ENCODE measurements around the gene WRAP53. TPM values are rescaled to one million over a fixed set of nuclear protein-coding genes. Genes with fewer than 3 reads are reported as not detected.

Gene WRAP53
- total RNA-seq, 2 donors from 2014 or later = 21.7 to 30.8 TPM

DNA sequence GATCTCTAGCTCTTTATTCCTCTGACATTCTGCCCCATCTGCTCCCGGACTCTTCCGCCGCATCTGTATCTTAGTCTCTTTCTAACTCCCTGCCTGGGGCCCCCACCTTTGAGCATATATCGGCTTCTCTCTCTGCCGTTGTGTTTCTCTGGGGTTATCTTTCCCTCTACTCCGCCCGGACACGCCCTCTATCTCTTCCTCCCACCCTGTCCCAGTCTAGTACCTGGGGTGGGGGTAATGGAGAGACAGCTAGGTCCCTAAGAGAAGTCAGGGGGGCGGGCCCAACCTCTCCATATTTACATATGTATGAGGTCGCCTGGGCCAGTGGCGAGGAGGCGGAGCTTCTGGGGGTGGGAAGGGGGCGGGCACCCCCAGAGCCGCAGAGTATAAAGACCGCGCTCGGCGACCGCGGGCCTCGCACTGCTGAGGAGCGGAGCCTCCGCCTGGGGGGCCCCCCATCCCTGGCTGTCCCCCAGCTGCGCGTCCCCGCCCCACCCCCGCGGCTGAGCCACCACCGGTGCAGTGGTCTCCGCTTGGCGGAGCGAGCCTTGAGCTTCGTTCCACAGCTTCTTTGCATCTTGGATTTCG is 37.7 kb upstream of the WRAP53 start, which contains the start of gene ATP1B2:
Gene ATP1B2, plus strand, starts transcription at position 418 of the 588 bp plus-strand sequence. CDS start 593 bp downstream, outside the sequence.
- H3K36me3 Mint-ChIP-seq (ENCODE audit: low read depth) = no peaks in the 10 kb centered on the region
- peaks cover 50% of the 10 kb centered on the region for H3K27me3 Mint-ChIP-seq (ENCODE audit: insufficient read depth)
- DNase-seq = peak; percentile 98
- no peaks in the 10 kb centered on the region for H3K9me3 ChIP-seq (ENCODE audit: control insufficient read depth, low read length)
- no peaks in the 10 kb centered on the region for H3K36me3 ChIP-seq (ENCODE audit: control insufficient read depth, insufficient read depth, low read length)
- peaks cover 14% of the 10 kb centered on the region for H3K4me1 Mint-ChIP-seq
- H3K27me3 ChIP-seq (ENCODE audit: control insufficient read depth, insufficient read depth, low read length, poor library complexity, severe bottlenecking) = peaks cover 31% of the 10 kb centered on the region
- H3K4me3 ChIP-seq (ENCODE audit: low read length) = peak within 1 kb of the TSS; percentile 80
- H3K4me3 Mint-ChIP-seq = peak within 1 kb of the TSS; percentile 61
- 2 to 4% methylated on average over 17 to 29 of the region's 34 CpGs for WGBS, 2 experiments (ENCODE audit: insufficient coverage in 1 of 2, insufficient read length in 1 of 2)
- H3K9ac ChIP-seq (ENCODE audit: extremely low read depth, low read length, poor library complexity, severe bottlenecking) = peak within 1 kb of the TSS; percentile 44
- H3K4me1 ChIP-seq (ENCODE audit: control insufficient read depth, insufficient read depth, low read length) = no peaks in the 10 kb centered on the region
- TF ChIP-seq, protein P1, sequence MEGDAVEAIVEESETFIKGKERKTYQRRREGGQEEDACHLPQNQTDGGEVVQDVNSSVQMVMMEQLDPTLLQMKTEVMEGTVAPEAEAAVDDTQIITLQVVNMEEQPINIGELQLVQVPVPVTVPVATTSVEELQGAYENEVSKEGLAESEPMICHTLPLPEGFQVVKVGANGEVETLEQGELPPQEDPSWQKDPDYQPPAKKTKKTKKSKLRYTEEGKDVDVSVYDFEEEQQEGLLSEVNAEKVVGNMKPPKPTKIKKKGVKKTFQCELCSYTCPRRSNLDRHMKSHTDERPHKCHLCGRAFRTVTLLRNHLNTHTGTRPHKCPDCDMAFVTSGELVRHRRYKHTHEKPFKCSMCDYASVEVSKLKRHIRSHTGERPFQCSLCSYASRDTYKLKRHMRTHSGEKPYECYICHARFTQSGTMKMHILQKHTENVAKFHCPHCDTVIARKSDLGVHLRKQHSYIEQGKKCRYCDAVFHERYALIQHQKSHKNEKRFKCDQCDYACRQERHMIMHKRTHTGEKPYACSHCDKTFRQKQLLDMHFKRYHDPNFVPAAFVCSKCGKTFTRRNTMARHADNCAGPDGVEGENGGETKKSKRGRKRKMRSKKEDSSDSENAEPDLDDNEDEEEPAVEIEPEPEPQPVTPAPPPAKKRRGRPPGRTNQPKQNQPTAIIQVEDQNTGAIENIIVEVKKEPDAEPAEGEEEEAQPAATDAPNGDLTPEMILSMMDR (conservative IDR thresholded peaks at IDR 0.05) = no peak
- no peaks in the 10 kb centered on the region for H3K9me3 Mint-ChIP-seq
- H3K27ac Mint-ChIP-seq = no peak within 1 kb of the TSS
- no peak within 1 kb of the TSS for H3K27ac ChIP-seq (ENCODE audit: low read depth, low read length)

DNA sequence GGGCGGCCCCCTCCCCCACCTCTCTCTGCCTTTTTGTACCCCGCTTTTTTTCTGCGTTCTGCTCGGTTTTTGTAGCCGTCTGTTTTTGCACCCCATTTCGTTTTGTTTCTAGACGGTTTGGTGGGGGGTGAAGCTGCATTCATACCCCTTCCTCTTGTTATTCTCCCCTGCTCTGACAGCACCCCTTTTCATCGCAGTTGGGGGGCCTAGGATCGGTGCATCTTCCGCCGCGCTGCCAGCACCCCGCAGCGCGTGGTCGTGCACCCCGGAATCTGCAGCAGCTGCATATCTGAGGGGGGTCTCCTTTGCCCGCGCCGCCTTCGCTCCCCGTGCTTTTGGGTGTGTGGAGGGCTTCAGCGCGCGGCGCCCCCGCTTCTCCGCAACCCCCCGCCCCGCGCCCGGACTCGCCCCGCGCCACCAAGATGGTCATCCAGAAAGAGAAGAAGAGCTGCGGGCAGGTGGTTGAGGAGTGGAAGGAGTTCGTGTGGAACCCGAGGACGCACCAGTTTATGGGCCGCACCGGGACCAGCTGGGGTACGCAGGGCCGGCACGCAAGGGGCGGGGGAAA is 37.1 kb upstream of the WRAP53 start:
- Mint-ChIP-seq H3K4me3 (peak overlapping the region; percentile 61), H3K4me1 (peaks cover 14% of the 10 kb centered on the region), H3K9me3 (no peaks in the 10 kb centered on the region), H3K27me3 (ENCODE audit: insufficient read depth) (peaks cover 50% of the 10 kb centered on the region), H3K36me3 (ENCODE audit: low read depth) (no peaks in the 10 kb centered on the region), H3K27ac (no peak overlapping the region)
- Histone ChIP-seq H3K9ac (ENCODE audit: extremely low read depth, low read length, poor library complexity, severe bottlenecking) (peak overlapping the region; percentile 44), H3K36me3 (ENCODE audit: control insufficient read depth, insufficient read depth, low read length) (no peaks in the 10 kb centered on the region), H3K4me1 (ENCODE audit: control insufficient read depth, insufficient read depth, low read length) (no peaks in the 10 kb centered on the region), H3K9me3 (ENCODE audit: control insufficient read depth, low read length) (no peaks in the 10 kb centered on the region), H3K27ac (ENCODE audit: low read depth, low read length) (no peak overlapping the region), H3K4me3 (ENCODE audit: low read length) (peak overlapping the region; percentile 80), H3K27me3 (ENCODE audit: control insufficient read depth, insufficient read depth, low read length, poor library complexity, severe bottlenecking) (peaks cover 31% of the 10 kb centered on the region)
- 1 to 3% methylated on average over 15 to 44 of the region's 45 CpGs for WGBS, 2 experiments (ENCODE audit: insufficient coverage in 1 of 2, insufficient read length in 1 of 2)
- TF ChIP-seq, protein P1 (conservative IDR thresholded peaks at IDR 0.05) = no peak
- no peak for DNase-seq

DNA sequence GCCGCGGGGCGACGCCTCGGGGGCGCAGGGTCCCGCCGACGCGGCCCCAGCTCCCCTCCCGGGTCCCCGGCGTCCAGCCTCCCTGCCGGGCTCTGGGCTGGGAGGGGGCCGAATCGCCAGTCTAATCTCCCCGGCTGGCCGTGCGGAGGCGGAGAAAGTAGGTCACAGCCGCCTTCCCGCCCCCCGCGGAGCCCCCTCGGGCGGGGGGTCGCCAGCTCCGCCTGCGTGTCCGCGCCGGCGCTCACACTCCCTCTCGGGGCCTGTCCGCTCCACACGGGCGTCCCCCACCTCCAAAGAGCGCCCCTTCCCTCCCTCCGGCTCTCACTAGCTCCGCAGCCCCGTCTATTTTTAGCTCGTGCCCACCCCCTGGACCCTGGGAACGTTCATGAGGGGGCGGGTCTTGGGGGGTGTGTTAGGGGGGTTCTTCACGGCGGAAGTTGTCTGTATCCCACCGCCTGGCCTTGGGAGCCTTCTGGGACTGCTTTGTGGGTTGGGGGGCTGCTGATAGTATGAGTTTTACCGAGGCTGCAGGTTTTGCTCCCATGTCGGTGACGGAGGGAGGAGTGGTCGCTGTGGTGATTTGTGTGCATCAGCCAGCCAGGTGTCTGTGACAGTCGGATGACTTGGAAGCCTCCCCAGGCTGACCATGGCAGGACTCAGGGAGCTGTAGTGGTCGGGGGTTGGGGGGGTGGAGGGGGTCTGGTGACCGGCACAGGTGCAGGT is 36.5 kb upstream of the WRAP53 start:
- DNase-seq = peak; percentile 82
- H3K9me3 ChIP-seq (ENCODE audit: control insufficient read depth, low read length) = no peaks in the 10 kb centered on the region
- TF ChIP-seq, protein P1 (conservative IDR thresholded peaks at IDR 0.05) = no peak
- Mint-ChIP-seq H3K27ac (no peak overlapping the region), H3K36me3 (ENCODE audit: low read depth) (no peaks in the 10 kb centered on the region), H3K4me3 (peak overlapping the region; percentile 61), H3K9me3 (no peaks in the 10 kb centered on the region), H3K4me1 (peaks cover 18% of the 10 kb centered on the region), H3K27me3 (ENCODE audit: insufficient read depth) (peaks cover 50% of the 10 kb centered on the region)
- H3K4me3 ChIP-seq (ENCODE audit: low read length) = peak overlapping the region; percentile 80
- peak overlapping the region; percentile 44 for H3K9ac ChIP-seq (ENCODE audit: extremely low read depth, low read length, poor library complexity, severe bottlenecking)
- H3K36me3 ChIP-seq (ENCODE audit: control insufficient read depth, insufficient read depth, low read length) = no peaks in the 10 kb centered on the region
- no peaks in the 10 kb centered on the region for H3K4me1 ChIP-seq (ENCODE audit: control insufficient read depth, insufficient read depth, low read length)
- H3K27me3 ChIP-seq (ENCODE audit: control insufficient read depth, insufficient read depth, low read length, poor library complexity, severe bottlenecking) = peaks cover 31% of the 10 kb centered on the region
- whole genome bisulfite sequencing, 2 experiments (ENCODE audit: insufficient coverage in 1 of 2, insufficient read length in 1 of 2) = 7 to 13% methylated on average over 16 to 43 of the region's 54 CpGs
- no peak overlapping the region for H3K27ac ChIP-seq (ENCODE audit: low read depth, low read length)
